Natural killer cell (primary cell): ENCODE data around the gene KIF12. TPM values are rescaled to one million over a fixed set of nuclear protein-coding genes. Genes with fewer than 3 reads are reported as not detected.

ENCODE experiments used
- ATAC-seq, 3 donors: fragments of 150-1000 bp in 2 of 3; fragments of 200-7000 bp in 1 of 3; cut with Tn5 transposase; 1 replicate in 1 of 3; 2 replicates in 2 of 3; pipeline ENCODE4 v1.10.0; 2021; ENCODE audit warnings: mild to moderate bottlenecking in 2 of 3, moderate library complexity in 2 of 3
- DNase-seq, 2 donors: peaks; one replicate each; pipeline versions ENCODE4 v3.0.0 to v3.0.0-alpha.2; 2013 to 2021; ENCODE audit warnings: mixed read lengths in 1 of 2
- H3K27ac ChIP-seq: one replicate; pipeline ENCODE4 v1.5.1; 2013; ENCODE audit warnings: mild to moderate bottlenecking, low read length
- H3K27me3 ChIP-seq: one replicate; pipeline ENCODE4 v1.6.1; 2013; ENCODE audit warnings: low read length; ENCODE audit not compliant: control insufficient read depth, insufficient read depth
- H3K36me3 ChIP-seq: one replicate; pipeline ENCODE4 v1.6.1; 2013; ENCODE audit warnings: low read length; ENCODE audit not compliant: control insufficient read depth, insufficient read depth
- H3K4me1 ChIP-seq: one replicate; pipeline ENCODE4 v1.6.1; 2013; ENCODE audit warnings: low read length; ENCODE audit not compliant: control insufficient read depth, insufficient read depth
- H3K4me3 ChIP-seq: one replicate; pipeline ENCODE4 v1.5.1; 2013; ENCODE audit warnings: low read length
- H3K9me3 ChIP-seq: one replicate; pipeline ENCODE4 v1.6.1; 2013; ENCODE audit warnings: low read length; ENCODE audit not compliant: control insufficient read depth, insufficient read depth
- H3K27ac Mint-ChIP-seq, 2 donors: one replicate each; pipeline ENCODE4 v1.8.0; 2022; ENCODE audit warnings: mild to moderate bottlenecking in 2 of 2, mixed read lengths in 2 of 2, moderate library complexity in 1 of 2
- H3K27me3 Mint-ChIP-seq, 2 donors: one replicate each; pipeline ENCODE4 v1.8.0; 2022; ENCODE audit warnings: low read depth in 2 of 2, mixed read lengths in 2 of 2
- H3K36me3 Mint-ChIP-seq: one replicate; pipeline ENCODE4 v1.8.0; 2022; ENCODE audit warnings: mixed read lengths
- H3K4me1 Mint-ChIP-seq, 2 donors: one replicate each; pipeline ENCODE4 v1.8.0; 2022; ENCODE audit warnings: mixed read lengths in 2 of 2
- H3K4me3 Mint-ChIP-seq: one replicate; pipeline ENCODE4 v1.8.0; 2022; ENCODE audit warnings: mild to moderate bottlenecking, moderate library complexity, mixed read lengths
- H3K9me3 Mint-ChIP-seq, 2 donors: one replicate each; pipeline ENCODE4 v1.8.0; 2022; ENCODE audit warnings: mixed read lengths in 2 of 2
- CTCF ChIP-seq: fragments of 200-600 bp; IDR thresholded peaks from one replicate; pipeline ENCODE4 v1.8.0; 2022; ENCODE audit warnings: antibody characterized with exemption
- WGBS: methylation state at CpG from one replicate; pipeline ENCODE4 v1.1.7; 2013; ENCODE audit warnings: missing lambda C conversion rate; ENCODE audit not compliant: insufficient coverage; 5-methylcytosine and 5-hydroxymethylcytosine counted together
- intact Hi-C: fragments of 100-400 bp; cut with micrococcal nuclease; formaldehyde crosslinking; loops from one replicate; pipeline ENCODE4 v1.14.2; 2022
- total RNA-seq, 4 donors: library from RNA; stranded (reverse); fragments of 120-200 nt in 1 of 4; gene quantifications; one replicate each; pipeline versions ENCODE4 v1.2.3 to v1.2.4, GENCODE V29; 2013 to 2022

The KIF12 gene
- total RNA-seq, 3 donors from 2014 or later (not counting 1 experiment from before 2014, with no cell fraction given), result not detected

- 69% methylated on average over 10 of the region's 10 CpGs for WGBS
- no peak overlapping the region for H3K4me3 Mint-ChIP-seq
Observed at GRCh38 chr9:114112778-114113584, 13.9 kb upstream of the KIF12 start.

GRCh38 chr9:114112325-114112724 lies 13.2 kb upstream of the KIF12 start:
- Mint-ChIP-seq H3K27ac (no peak overlapping the region), H3K36me3 (no peaks in the 10 kb centered on the region), H3K9me3 (no peaks in the 10 kb centered on the region), H3K4me3 (no peak overlapping the region), H3K27me3 (peaks cover 24 to 26% of the 10 kb centered on the region in 2 donors), H3K4me1 (no peaks in the 10 kb centered on the region)
- H3K27ac ChIP-seq, result no peak overlapping the region
- H3K4me1 ChIP-seq, result no peaks in the 10 kb centered on the region
- H3K36me3 ChIP-seq, result no peaks in the 10 kb centered on the region
- WGBS, result 93% methylated on average over 1 of the region's 1 CpG
- no peak for TF ChIP-seq CTCF
- no peaks in the 10 kb centered on the region for H3K27me3 ChIP-seq
- intact Hi-C loops, result no loop called here
- ATAC-seq (no peak), DNase-seq (no peak)
- H3K4me3 ChIP-seq, result no peak overlapping the region
- no peaks in the 10 kb centered on the region for H3K9me3 ChIP-seq

More at GRCh38 chr9:114112778-114113584, 13.9 kb upstream of the KIF12 start:
- ATAC-seq (no peak), DNase-seq (no peak)
- Mint-ChIP-seq H3K36me3 (no peaks in the 10 kb centered on the region), H3K27ac (no peak overlapping the region), H3K9me3 (no peaks in the 10 kb centered on the region), H3K27me3 (peaks cover 30% of the 10 kb centered on the region in 2 donors), H3K4me1 (no peaks in the 10 kb centered on the region)
- Histone ChIP-seq H3K27ac (no peak overlapping the region), H3K4me3 (no peak overlapping the region), H3K4me1 (no peaks in the 10 kb centered on the region), H3K36me3 (no peaks in the 10 kb centered on the region), H3K27me3 (no peaks in the 10 kb centered on the region), H3K9me3 (no peaks in the 10 kb centered on the region)
- intact Hi-C loops, result no loop called here
- TF ChIP-seq CTCF, result no peak

- H3K27me3 Mint-ChIP-seq, result peaks cover 21 to 25% of the 10 kb centered on the region in 2 donors
- Histone ChIP-seq H3K36me3 (no peaks in the 10 kb centered on the region), H3K27ac (no peak overlapping the region), H3K4me3 (no peak overlapping the region), H3K27me3 (no peaks in the 10 kb centered on the region), H3K9me3 (no peaks in the 10 kb centered on the region), H3K4me1 (no peaks in the 10 kb centered on the region)
- H3K9me3 Mint-ChIP-seq, result no peaks in the 10 kb centered on the region
- DNase-seq (no peak), ATAC-seq (no peak)
- no peak overlapping the region for H3K4me3 Mint-ChIP-seq
- intact Hi-C loops, result no loop called here
- WGBS, result 90% methylated on average over 2 of the region's 2 CpGs
- H3K27ac Mint-ChIP-seq, result no peak overlapping the region
- TF ChIP-seq CTCF, result no peak
- no peaks in the 10 kb centered on the region for H3K4me1 Mint-ChIP-seq
- no peaks in the 10 kb centered on the region for H3K36me3 Mint-ChIP-seq
Observed at GRCh38 chr9:114110180-114110579, 11.1 kb upstream of the KIF12 start.
